ENCODE results near the gene CTBP1.

GRCh38 chr4:1211891-1212545, 36.9 kb downstream of the CTBP1 start:
- TF ChIP-seq, protein P1, sequence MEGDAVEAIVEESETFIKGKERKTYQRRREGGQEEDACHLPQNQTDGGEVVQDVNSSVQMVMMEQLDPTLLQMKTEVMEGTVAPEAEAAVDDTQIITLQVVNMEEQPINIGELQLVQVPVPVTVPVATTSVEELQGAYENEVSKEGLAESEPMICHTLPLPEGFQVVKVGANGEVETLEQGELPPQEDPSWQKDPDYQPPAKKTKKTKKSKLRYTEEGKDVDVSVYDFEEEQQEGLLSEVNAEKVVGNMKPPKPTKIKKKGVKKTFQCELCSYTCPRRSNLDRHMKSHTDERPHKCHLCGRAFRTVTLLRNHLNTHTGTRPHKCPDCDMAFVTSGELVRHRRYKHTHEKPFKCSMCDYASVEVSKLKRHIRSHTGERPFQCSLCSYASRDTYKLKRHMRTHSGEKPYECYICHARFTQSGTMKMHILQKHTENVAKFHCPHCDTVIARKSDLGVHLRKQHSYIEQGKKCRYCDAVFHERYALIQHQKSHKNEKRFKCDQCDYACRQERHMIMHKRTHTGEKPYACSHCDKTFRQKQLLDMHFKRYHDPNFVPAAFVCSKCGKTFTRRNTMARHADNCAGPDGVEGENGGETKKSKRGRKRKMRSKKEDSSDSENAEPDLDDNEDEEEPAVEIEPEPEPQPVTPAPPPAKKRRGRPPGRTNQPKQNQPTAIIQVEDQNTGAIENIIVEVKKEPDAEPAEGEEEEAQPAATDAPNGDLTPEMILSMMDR (IDR thresholded peaks at IDR 0.05), result no peak
- TF ChIP-seq EZH2 (IDR thresholded peaks at IDR 0.05; ENCODE audit: borderline replicate concordance, insufficient read depth, low read depth, low read length, poor library complexity, severe bottlenecking), result no peak
